ENCODE results near the gene TSPOAP1.

Gene TSPOAP1

DNA sequence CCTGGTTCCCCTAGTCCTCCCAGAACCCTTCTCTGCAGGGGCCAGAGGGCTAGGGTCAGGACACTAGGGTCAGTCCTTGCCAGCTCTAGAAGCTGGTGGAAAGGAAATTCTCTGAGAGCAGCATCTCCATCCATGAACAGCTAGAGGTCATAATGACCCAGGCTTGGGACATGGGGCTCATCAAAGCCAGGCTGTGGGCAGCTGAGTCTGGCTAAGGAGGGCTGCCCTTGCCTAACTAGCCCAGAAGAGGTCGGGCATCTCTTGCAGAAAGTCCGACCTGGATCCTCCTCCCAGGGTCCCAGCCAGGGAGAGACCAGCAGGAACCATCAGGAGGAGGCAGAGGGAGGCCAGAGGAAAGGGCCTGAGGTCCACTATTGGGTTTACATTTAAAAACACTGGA is 52.2 kb downstream of the TSPOAP1 start:
- no peak for DNase-seq

DNA sequence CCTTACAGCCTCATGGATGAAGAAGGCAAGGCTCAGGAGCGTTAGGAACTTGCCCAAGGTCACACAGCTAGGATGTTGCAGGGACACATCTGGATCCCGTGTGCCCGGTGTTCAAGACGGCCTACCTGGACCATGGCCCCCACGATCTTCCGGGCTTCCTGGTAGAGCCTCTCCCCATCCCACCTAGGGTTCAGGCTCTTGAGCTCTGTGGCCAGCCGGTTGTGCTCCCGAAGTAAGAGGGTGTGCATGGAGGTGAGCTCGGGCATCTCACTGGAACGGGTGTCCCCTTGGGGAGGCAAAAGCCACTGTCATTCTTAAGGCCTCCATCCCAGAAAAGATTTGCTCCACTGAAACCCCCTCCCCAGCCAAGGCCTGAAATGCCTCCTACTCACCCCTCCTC is 53.2 kb downstream of the TSPOAP1 start:
- DNase-seq = no peak

GRCh38 chr17:58273453-58274104 is 55.0 kb downstream of the TSPOAP1 start:
- DNase-seq = no peak

GRCh38 chr17:58272367-58273280 is 56.0 kb downstream of the TSPOAP1 start:
- DNase-seq = no peak

GRCh38 chr17:58271216-58271931 is 57.2 kb downstream of the TSPOAP1 start:
- no peak for DNase-seq

DNA sequence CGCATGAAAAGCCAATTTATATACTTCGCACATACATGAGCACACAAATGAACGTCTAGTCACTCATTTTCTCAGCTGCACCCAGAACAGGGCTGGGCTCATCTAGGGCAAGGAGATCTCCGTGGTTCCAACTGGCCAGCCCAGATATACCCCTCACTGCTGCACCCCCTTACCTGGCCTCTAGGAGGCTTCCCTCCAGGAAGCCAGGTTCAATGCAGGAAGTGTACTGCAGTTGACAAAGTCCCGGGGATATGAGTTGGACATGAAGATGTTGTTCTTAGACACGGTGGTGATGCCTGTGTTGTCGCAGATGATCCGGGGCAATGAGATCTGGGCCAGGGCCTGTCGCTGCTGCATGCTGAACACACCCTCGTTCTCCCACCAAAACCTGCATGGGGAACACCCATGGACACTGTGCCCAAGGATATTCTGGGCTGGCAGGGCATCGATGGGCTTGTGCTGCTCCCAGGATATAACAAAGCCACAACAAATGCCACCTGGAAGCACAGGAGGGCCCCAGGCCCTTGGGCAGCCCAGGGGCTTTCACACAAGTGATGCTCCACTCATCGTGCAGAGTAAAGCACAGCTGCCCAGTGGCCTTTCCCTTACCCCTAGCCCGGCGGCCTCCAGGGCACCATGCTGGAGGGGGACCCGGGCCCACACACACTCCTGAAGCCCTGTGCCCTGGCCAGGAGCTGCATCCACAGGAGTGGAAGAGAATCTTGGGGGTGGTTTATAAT is 57.9 kb downstream of the TSPOAP1 start:
- DNase-seq = no peak

GRCh38 chr17:58269557-58270291 is 58.9 kb downstream of the TSPOAP1 start:
- DNase-seq = no peak

GRCh38 chr17:58268774-58269556 is 59.6 kb downstream of the TSPOAP1 start:
- DNase-seq = no peak

GRCh38 chr17:58268326-58268725 is 60.3 kb downstream of the TSPOAP1 start:
- no peak for DNase-seq

- DNase-seq = no peak
These were observed 61.0 kb downstream of the TSPOAP1 start for GRCh38 chr17:58267347-58268324.

- DNase-seq = no peak
These were observed 62.4 kb downstream of the TSPOAP1 start for GRCh38 chr17:58265902-58266875.

- DNase-seq = no peak
These were observed 63.3 kb downstream of the TSPOAP1 start for GRCh38 chr17:58265271-58265670.

GRCh38 chr17:58264407-58265103 is 64.0 kb downstream of the TSPOAP1 start:
- no peak for DNase-seq

DNA sequence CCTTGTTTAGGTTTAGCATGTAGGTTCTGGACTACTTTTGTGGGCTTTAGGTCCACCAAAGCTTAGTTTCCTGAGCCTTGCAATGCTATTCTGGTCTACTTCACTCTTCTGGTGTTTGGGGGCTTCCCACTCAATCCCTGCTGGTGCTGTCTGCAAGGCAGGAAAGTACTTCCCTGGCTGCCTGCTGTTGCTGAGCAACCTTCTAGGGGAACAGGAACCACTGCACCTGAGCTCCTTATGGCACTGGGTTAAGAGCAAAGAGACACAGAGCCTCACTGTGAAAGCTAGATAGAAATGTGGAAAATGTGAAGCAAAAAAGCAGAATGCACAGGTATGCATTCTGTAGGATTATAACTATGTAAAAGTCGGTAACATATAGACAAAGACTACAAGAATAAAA is 64.8 kb downstream of the TSPOAP1 start:
- DNase-seq = no peak

DNA sequence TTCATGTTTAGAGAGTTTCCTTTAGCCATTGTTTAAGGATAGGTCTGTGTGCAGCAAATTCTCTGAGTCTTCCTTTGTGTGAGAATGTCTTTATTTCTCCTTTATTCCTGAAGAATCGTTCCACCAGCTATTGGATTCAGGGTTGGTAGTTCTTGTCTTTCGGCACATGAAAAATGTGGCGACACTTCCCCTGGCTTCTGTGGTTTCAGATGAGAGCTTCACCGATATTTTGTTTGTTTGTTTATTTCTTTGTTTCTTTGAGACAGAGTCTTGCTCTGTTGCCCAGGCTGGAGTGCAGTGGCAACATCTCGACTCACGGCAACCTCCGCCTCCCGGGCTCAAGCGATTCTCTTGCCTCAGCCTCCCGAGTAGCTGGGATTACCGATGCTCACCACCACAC is 66.4 kb downstream of the TSPOAP1 start:
- DNase-seq = no peak

DNA sequence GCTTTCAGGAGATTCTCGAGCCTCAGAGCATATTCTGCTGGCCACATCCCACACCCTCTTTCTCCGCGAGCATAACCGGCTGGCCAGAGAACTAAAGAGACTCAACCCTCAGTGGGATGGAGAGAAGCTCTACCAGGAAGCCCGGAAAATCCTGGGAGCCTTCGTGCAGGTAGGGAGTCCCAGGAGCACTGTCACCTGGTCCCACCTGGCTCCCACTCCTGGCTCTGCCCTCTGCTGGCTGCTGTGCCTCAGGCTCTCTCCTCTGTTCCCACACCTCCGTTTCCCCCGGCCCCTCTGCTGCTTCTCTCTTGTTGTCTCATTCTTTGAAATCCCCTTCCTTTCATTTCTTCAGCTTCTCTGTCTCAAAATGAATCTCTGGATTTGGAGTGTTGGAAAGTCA is 73.8 kb downstream of the TSPOAP1 start:
- no peak for DNase-seq

DNA sequence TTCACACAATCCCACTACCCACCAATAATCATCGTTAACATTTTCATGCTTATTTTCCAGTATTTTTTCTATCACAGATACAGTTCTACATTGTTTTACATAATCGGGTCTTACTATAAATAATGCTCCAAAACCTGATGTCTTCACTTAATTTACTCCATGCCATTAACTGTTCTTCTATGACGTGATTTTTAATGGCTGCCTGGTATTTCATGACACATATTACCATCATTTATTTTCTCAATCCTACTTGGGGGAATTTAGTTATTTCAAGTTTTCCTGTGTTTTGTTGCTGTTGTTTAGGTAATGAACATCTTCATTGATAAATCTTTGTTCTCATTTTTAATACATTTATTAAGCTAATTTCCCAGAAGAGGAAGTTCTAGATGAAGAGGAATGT is 75.5 kb downstream of the TSPOAP1 start:
- DNase-seq = no peak

GRCh38 chr17:58252141-58252540 is 76.5 kb downstream of the TSPOAP1 start:
- DNase-seq = no peak

Measured in central memory CD4-positive, alpha-beta T cell (primary cell).